ENCODE measurements around the gene SHOX. TPM values are rescaled to one million over a fixed set of nuclear protein-coding genes. Genes with fewer than 3 reads are reported as not detected.

SHOX gene
- total RNA-seq, 1 donor from 2014 or later, result not detected

- no peak for DNase-seq (ENCODE audit: extremely low spot score, unreplicated experiment)
- Mint-ChIP-seq H3K4me1 (ENCODE audit: unreplicated experiment) (no peaks in the 10 kb centered on the region), H3K27me3 (peaks cover 4% of the 10 kb centered on the region), H3K36me3 (no peaks in the 10 kb centered on the region), H3K4me3 (no peak overlapping the region), H3K9me3 (peaks cover 5% of the 10 kb centered on the region), H3K27ac (no peak overlapping the region)
- no peak for TF ChIP-seq CTCF (conservative IDR thresholded peaks at IDR 0.05)
Observed at GRCh38 chrX:689983-690382, 59.4 kb downstream of the SHOX start.

GRCh38 chrX:694800-695199, 64.2 kb downstream of the SHOX start:
- H3K27me3 Mint-ChIP-seq, result peaks cover 4% of the 10 kb centered on the region

GRCh38 chrX:698206-698605, 67.6 kb downstream of the SHOX start:
- Mint-ChIP-seq H3K27me3 (peaks cover 5% of the 10 kb centered on the region), H3K4me1 (ENCODE audit: unreplicated experiment) (no peaks in the 10 kb centered on the region), H3K27ac (peak overlapping the region; percentile 36), H3K9me3 (peaks cover 6% of the 10 kb centered on the region), H3K4me3 (no peak overlapping the region), H3K36me3 (no peaks in the 10 kb centered on the region)
- no peak for DNase-seq (ENCODE audit: extremely low spot score, unreplicated experiment)
- no peak for TF ChIP-seq CTCF (conservative IDR thresholded peaks at IDR 0.05)

More at GRCh38 chrX:694800-695199, 64.2 kb downstream of the SHOX start:
- Mint-ChIP-seq H3K4me1 (ENCODE audit: unreplicated experiment) (no peaks in the 10 kb centered on the region), H3K36me3 (no peaks in the 10 kb centered on the region), H3K9me3 (peaks cover 5% of the 10 kb centered on the region), H3K4me3 (no peak overlapping the region), H3K27ac (no peak overlapping the region)
- no peak for DNase-seq (ENCODE audit: extremely low spot score, unreplicated experiment)
- TF ChIP-seq CTCF (conservative IDR thresholded peaks at IDR 0.05), result no peak

- no peak for TF ChIP-seq CTCF (conservative IDR thresholded peaks at IDR 0.05)
- Mint-ChIP-seq H3K4me1 (ENCODE audit: unreplicated experiment) (no peaks in the 10 kb centered on the region), H3K9me3 (peaks cover 8% of the 10 kb centered on the region), H3K36me3 (no peaks in the 10 kb centered on the region), H3K4me3 (no peak overlapping the region), H3K27ac (peak overlapping the region; percentile 73), H3K27me3 (peaks cover 5% of the 10 kb centered on the region)
- no peak for DNase-seq (ENCODE audit: extremely low spot score, unreplicated experiment)
Observed at GRCh38 chrX:700936-701335, 70.3 kb downstream of the SHOX start.

- Mint-ChIP-seq H3K4me1 (ENCODE audit: unreplicated experiment) (no peaks in the 10 kb centered on the region), H3K4me3 (no peak overlapping the region), H3K9me3 (peaks cover 8% of the 10 kb centered on the region), H3K36me3 (no peaks in the 10 kb centered on the region), H3K27me3 (peaks cover 5% of the 10 kb centered on the region), H3K27ac (peak overlapping the region; percentile 73)
- no peak for DNase-seq (ENCODE audit: extremely low spot score, unreplicated experiment)
- no peak for TF ChIP-seq CTCF (conservative IDR thresholded peaks at IDR 0.05)
Observed at GRCh38 chrX:701673-702072, 71.1 kb downstream of the SHOX start.

- no peaks in the 10 kb centered on the region for H3K36me3 Mint-ChIP-seq
- H3K9me3 Mint-ChIP-seq, result peaks cover 8% of the 10 kb centered on the region
- no peak for TF ChIP-seq CTCF (conservative IDR thresholded peaks at IDR 0.05)
- H3K4me1 Mint-ChIP-seq (ENCODE audit: unreplicated experiment), result no peaks in the 10 kb centered on the region
- peak overlapping the region; percentile 90 for H3K27ac Mint-ChIP-seq
- H3K27me3 Mint-ChIP-seq, result peaks cover 5% of the 10 kb centered on the region
- peak overlapping the region; percentile 14 for H3K4me3 Mint-ChIP-seq
- DNase-seq (ENCODE audit: extremely low spot score, unreplicated experiment), result no peak
Observed at GRCh38 chrX:703466-703865, 72.9 kb downstream of the SHOX start.
